ENCODE data around the gene TBPL1. TPM values are rescaled to one million over a fixed set of nuclear protein-coding genes. Genes with fewer than 3 reads are reported as not detected.

The TBPL1 gene
- total RNA-seq, 4 donors from 2014 or later, result 0.85 to 9.1 (median 4.7) TPM

DNA sequence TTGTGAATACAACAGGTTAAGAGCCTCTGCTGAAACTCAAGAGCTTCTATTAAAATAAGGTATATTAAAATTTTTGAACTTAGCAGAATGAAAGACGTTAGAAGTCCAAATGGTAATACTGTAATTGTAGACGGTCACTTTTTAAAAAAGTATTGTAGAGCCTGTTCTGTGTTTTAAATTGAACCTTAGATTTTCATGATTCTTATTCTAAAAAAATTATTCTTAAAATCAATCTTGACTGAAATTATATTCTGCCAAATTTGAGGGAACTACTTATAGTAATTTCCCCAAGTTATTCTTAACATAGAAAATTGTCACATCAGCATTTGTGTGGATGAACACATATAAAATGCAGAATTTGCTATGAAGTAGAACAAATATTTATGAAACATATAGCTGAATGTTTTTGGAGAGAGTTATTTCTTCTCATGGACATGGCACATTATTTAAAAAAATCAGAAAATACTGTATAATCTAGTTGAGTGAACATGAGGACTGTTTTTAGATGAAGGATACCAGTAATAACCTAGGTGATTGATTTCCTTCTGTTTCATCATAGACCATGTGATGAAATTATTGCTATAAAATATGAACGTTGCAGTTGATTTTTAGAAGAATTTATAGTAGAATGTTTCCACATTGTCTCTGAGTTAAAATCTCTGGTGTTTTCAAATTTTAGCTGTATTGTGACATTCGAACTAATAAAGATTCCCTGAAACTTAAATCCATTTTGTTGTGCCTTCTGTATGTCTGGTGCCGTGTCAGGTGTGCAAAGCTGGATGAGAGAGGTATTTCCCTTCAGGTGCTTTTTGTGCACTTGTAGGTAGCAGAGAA is 2.8 kb downstream of the TBPL1 start:
- intact Hi-C loops (cut with DNase I; ENCODE audit: low total_unique reads), result no loop called here
- Histone ChIP-seq H3K4me3 (no peak overlapping the region), H3K9me3 (no peaks in the 10 kb centered on the region), H3K27ac (no peak overlapping the region), H3K27me3 (no peaks in the 10 kb centered on the region), H3K4me1 (peaks cover 16 to 31% of the 10 kb centered on the region in 2 donors), H3K36me3 (no peaks in the 10 kb centered on the region)
- no peak for ATAC-seq
- DNase-seq, result no peak
- TF ChIP-seq POLR2A (IDR thresholded peaks at IDR 0.05) (no peak), CTCF (IDR thresholded peaks at IDR 0.05 in 4 of 5, conservative IDR thresholded peaks at IDR 0.05 in 1 of 5) (no peak)
- in situ Hi-C loops (cut with MboI; ENCODE audit: low sequenced_read_pairs in 4 of 4), result no loop called here

DNA sequence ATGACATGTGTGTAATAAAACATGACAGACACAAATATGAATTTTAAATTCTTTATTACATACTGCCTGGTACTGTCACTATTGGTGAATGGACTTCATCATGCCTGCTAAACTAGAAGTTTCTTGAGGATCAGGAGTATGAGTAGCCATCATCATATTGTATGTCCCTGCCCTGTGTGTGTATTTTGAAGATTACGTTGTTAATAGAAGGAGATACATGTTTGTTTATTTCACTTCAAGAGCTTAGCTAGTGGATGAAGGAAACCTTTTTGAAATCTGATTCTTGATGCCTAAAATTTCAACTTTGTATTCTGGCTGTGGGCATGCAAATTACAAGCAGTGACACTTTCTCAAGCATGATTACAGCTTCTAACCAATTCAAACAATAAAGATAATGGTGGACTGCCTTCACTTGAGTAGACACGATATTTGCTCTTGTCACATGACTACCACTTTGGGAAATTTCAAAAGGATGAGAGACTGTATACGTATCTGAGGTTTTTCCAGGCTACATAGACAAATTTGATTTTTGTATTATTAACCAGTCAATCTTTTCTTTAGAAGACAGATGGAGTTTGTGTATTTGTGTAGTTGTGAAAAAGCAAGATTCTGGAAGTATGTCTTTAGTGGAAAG is 3.5 kb downstream of the TBPL1 start:
- peaks cover 16 to 31% of the 10 kb centered on the region in 2 donors for H3K4me1 ChIP-seq
- no peak for TF ChIP-seq CTCF (IDR thresholded peaks at IDR 0.05 in 4 of 5, conservative IDR thresholded peaks at IDR 0.05 in 1 of 5)
- TF ChIP-seq POLR2A (IDR thresholded peaks at IDR 0.05), result no peak
- DNase-seq, result no peak
- H3K27ac ChIP-seq, result no peak overlapping the region
- no peaks in the 10 kb centered on the region for H3K9me3 ChIP-seq
- H3K27me3 ChIP-seq, result no peaks in the 10 kb centered on the region
- in situ Hi-C loops (cut with MboI; ENCODE audit: low sequenced_read_pairs in 4 of 4), result no loop called here
- no peak overlapping the region for H3K4me3 ChIP-seq
- intact Hi-C loops (cut with DNase I; ENCODE audit: low total_unique reads), result no loop called here
- ATAC-seq, result no peak
- no peaks in the 10 kb centered on the region for H3K36me3 ChIP-seq

DNA sequence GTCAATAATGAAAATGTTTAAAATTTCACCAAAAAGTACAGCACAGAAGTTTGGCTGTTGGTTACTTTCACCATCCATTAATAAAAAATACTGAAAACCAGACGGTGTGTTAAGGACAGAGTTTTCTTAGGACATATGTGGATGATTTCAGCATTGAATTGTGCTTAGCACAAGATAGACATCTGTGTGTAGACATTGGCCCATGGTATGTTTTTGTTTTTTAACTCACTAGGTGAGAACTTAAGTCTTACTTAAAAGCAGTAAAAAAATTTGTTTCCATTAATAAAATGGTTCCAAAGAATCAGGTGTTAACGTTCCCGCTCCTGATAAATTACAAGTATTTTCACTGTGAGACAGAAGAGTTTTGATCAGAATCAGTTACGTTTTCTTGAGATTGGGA is 4.2 kb downstream of the TBPL1 start:
- H3K27me3 ChIP-seq, result no peaks in the 10 kb centered on the region
- H3K27ac ChIP-seq, result no peak overlapping the region
- intact Hi-C loops (cut with DNase I; ENCODE audit: low total_unique reads) (no loop called here), in situ Hi-C loops (cut with MboI; ENCODE audit: low sequenced_read_pairs in 4 of 4) (no loop called here)
- H3K36me3 ChIP-seq, result no peaks in the 10 kb centered on the region
- no peak for DNase-seq
- no peaks in the 10 kb centered on the region for H3K9me3 ChIP-seq
- peaks cover 16 to 36% of the 10 kb centered on the region in 2 donors for H3K4me1 ChIP-seq
- TF ChIP-seq CTCF (IDR thresholded peaks at IDR 0.05 in 4 of 5, conservative IDR thresholded peaks at IDR 0.05 in 1 of 5) (no peak), POLR2A (IDR thresholded peaks at IDR 0.05) (no peak)
- no peak overlapping the region for H3K4me3 ChIP-seq
- ATAC-seq, result no peak

GRCh38 chr6:133957780-133958242 is 4.8 kb downstream of the TBPL1 start:
- Histone ChIP-seq H3K9me3 (no peaks in the 10 kb centered on the region), H3K27me3 (no peaks in the 10 kb centered on the region), H3K4me3 (no peak overlapping the region), H3K36me3 (no peaks in the 10 kb centered on the region), H3K27ac (no peak overlapping the region), H3K4me1 (peaks cover 16 to 36% of the 10 kb centered on the region in 2 donors)
- intact Hi-C loops (cut with DNase I; ENCODE audit: low total_unique reads) (no loop called here), in situ Hi-C loops (cut with MboI; ENCODE audit: low sequenced_read_pairs in 4 of 4) (no loop called here)
- no peak for TF ChIP-seq CTCF (IDR thresholded peaks at IDR 0.05 in 4 of 5, conservative IDR thresholded peaks at IDR 0.05 in 1 of 5)
- no peak for TF ChIP-seq POLR2A (IDR thresholded peaks at IDR 0.05)
- ATAC-seq, result no peak
- no peak for DNase-seq

Data from gastrocnemius medialis (tissue), 4 donors.